Measurements from ENCODE around the gene TSPAN5.

DNA sequence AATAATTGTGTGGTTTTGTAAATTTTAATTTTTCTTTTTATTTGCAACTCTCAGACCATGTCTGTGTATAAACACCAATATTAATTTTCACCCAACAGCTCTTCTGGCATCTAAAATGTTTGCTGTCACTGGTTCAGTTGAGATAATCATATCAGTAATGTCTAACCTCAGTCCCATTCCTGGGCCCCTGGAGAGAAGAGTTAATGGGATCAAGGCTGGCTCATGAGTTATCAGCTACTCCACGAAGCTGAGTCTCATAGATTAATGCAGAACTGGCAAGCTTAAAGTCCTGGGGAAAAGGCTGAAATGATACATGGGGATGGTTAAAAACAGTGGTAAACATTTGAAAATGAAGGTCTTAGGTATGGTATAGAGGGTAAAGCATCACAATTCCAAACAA is 28.4 kb upstream of the TSPAN5 start:
- TF ChIP-seq, protein P1, sequence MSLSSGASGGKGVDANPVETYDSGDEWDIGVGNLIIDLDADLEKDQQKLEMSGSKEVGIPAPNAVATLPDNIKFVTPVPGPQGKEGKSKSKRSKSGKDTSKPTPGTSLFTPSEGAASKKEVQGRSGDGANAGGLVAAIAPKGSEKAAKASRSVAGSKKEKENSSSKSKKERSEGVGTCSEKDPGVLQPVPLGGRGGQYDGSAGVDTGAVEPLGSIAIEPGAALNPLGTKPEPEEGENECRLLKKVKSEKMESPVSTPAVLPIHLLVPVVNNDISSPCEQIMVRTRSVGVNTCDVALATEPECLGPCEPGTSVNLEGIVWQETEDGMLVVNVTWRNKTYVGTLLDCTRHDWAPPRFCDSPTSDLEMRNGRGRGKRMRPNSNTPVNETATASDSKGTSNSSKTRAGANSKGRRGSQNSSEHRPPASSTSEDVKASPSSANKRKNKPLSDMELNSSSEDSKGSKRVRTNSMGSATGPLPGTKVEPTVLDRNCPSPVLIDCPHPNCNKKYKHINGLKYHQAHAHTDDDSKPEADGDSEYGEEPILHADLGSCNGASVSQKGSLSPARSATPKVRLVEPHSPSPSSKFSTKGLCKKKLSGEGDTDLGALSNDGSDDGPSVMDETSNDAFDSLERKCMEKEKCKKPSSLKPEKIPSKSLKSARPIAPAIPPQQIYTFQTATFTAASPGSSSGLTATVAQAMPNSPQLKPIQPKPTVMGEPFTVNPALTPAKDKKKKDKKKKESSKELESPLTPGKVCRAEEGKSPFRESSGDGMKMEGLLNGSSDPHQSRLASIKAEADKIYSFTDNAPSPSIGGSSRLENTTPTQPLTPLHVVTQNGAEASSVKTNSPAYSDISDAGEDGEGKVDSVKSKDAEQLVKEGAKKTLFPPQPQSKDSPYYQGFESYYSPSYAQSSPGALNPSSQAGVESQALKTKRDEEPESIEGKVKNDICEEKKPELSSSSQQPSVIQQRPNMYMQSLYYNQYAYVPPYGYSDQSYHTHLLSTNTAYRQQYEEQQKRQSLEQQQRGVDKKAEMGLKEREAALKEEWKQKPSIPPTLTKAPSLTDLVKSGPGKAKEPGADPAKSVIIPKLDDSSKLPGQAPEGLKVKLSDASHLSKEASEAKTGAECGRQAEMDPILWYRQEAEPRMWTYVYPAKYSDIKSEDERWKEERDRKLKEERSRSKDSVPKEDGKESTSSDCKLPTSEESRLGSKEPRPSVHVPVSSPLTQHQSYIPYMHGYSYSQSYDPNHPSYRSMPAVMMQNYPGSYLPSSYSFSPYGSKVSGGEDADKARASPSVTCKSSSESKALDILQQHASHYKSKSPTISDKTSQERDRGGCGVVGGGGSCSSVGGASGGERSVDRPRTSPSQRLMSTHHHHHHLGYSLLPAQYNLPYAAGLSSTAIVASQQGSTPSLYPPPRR (CRISPR knock-in tag; IDR thresholded peaks at IDR 0.05; ENCODE audit: borderline replicate concordance): no peak
- TF ChIP-seq POLR2A (conservative IDR thresholded peaks at IDR 0.05) (no peak), RAD51 (IDR thresholded peaks at IDR 0.05; ENCODE audit: borderline replicate concordance, low read depth) (no peak)
- TF ChIP-seq, protein P2, sequence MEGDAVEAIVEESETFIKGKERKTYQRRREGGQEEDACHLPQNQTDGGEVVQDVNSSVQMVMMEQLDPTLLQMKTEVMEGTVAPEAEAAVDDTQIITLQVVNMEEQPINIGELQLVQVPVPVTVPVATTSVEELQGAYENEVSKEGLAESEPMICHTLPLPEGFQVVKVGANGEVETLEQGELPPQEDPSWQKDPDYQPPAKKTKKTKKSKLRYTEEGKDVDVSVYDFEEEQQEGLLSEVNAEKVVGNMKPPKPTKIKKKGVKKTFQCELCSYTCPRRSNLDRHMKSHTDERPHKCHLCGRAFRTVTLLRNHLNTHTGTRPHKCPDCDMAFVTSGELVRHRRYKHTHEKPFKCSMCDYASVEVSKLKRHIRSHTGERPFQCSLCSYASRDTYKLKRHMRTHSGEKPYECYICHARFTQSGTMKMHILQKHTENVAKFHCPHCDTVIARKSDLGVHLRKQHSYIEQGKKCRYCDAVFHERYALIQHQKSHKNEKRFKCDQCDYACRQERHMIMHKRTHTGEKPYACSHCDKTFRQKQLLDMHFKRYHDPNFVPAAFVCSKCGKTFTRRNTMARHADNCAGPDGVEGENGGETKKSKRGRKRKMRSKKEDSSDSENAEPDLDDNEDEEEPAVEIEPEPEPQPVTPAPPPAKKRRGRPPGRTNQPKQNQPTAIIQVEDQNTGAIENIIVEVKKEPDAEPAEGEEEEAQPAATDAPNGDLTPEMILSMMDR (IDR thresholded peaks at IDR 0.05 in 2 of 3, conservative IDR thresholded peaks at IDR 0.05 in 1 of 3; ENCODE audit: insufficient read depth in 2 of 3, low read depth in 1 of 3, low read length in 3 of 3): no peak

All from K562 (cell line).